ENCODE results near the gene REEP1. TPM values are rescaled to one million over a fixed set of nuclear protein-coding genes. Genes with fewer than 3 reads are reported as not detected.

Gene REEP1
- total RNA-seq, 5 donors from 2014 or later (not counting 1 experiment from before 2014, with no cell fraction given): 0.12 to 1.0 (median 0.18) TPM; not detected in 1

DNA sequence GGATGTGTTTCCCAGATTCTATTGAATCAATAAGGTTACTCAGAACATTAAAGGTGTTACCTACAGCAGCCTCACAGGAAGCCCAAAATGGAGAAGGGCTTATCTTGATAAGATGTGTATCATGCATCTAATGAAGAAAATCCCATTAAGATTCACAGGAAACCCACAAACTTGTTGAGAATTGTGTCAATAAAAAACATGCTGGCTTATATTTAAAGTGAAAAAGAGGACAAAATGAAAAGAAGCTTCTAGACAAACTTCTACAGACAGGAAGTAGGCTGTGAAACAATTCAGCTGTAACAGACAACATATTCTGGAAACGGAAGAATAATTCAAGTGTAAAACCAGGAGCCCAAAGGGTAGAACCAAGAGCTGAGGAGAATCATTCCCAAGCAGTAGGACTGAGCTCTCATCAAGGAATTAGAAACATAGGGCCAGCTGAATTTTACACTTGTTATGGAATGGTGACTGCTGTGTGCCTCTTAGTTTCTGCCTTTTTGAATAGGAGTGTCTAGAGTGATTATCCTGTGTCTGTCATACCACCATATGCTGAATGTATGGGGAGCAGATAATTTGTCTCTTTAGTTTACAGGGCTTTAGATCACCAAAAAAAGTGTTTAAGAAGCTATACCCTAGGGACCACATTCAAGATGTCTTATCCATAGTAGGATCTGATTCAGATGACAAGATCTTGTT, 151.8 kb downstream of the REEP1 start:
- H3K27me3 Mint-ChIP-seq: no peaks in the 10 kb centered on the region
- peaks cover 33 to 45% of the 10 kb centered on the region in 2 experiments for H3K4me1 ChIP-seq (ENCODE audit: control insufficient read depth in 1 of 2, extremely low read depth in 1 of 2, insufficient read depth in 2 of 2, low read length in 2 of 2)
- peak; percentile 69 to 78 (median 76) for ATAC-seq (replicated peaks in 1 of 4)
- ChIA-PET POLR2A (interaction anchor here in 1 of 2 donors (0.6 to 1.1 kb wide), 3 partner anchors 10 to 298 kb away, joined by 3 read pairs; no protein-coding TSS in a partner anchor), CTCF (interaction anchor here (0.6 to 2.7 kb wide), 3 partner anchors 9 to 1262 kb away, joined by 3 to 14 read pairs (median 4); partner anchors contain the start of gene IMMT (in 1 of the 2))
- H3K4me3 Mint-ChIP-seq: peak overlapping the region; percentile 45 to 81 (median 56)
- peaks cover 0 to 11% of the 10 kb centered on the region in 2 donors for H3K36me3 ChIP-seq (ENCODE audit: control insufficient read depth in 2 of 2, extremely low read depth in 1 of 2, insufficient read depth in 1 of 2, low read length in 1 of 2)
- peak overlapping the region; percentile 60 for H3K27ac ChIP-seq (ENCODE audit: low read length)
- no peaks in the 10 kb centered on the region for H3K27me3 ChIP-seq (replicated peaks in 1 of 2; ENCODE audit: control insufficient read depth in 2 of 2, extremely low read depth in 1 of 2, insufficient read depth in 2 of 2, low read length in 1 of 2)
- peak overlapping the region in 1 of 2 donors; percentile 19 for H3K4me3 ChIP-seq (ENCODE audit: control insufficient read depth in 1 of 2, extremely low read depth in 1 of 2, low read length in 1 of 2)
- H3K36me3 Mint-ChIP-seq: peaks cover 13% of the 10 kb centered on the region
- H3K9me3 ChIP-seq: no peaks in the 10 kb centered on the region
- DNase-seq: peak in 2 of 35 experiments; percentile 13 to 66
- H3K4me1 Mint-ChIP-seq: peaks cover 68 to 85% (median 74%) of the 10 kb centered on the region in 3 donors
- WGBS (ENCODE audit: insufficient coverage): 0% methylated on average over 1 of the region's 1 CpG
- H3K9me3 Mint-ChIP-seq: no peaks in the 10 kb centered on the region
- peak overlapping the region; percentile 91 to 92 for H3K27ac Mint-ChIP-seq

DNA sequence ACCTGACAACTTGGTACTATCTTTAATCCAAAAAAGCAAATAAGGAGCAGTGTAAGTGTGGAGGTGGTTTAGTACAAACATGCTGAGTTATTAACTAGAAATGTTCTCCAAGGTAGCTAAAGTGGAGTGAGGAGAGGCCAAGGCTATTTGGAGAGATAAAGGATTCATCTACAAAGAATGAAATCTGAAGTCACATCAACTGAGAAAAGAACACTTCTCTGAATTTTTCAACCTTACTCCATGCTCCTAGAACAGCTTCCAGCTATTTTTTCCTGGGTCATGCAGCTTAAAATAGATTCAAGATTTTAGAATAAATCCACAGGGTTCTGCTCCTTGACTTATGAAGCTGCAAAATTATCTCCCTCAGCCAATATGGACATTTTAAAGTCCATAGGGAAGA, 160.8 kb downstream of the REEP1 start:
- H3K4me1 Mint-ChIP-seq: peaks cover 21 to 33% (median 28%) of the 10 kb centered on the region in 3 donors
- Histone ChIP-seq H3K4me3 (ENCODE audit: control insufficient read depth in 1 of 2, extremely low read depth in 1 of 2, low read length in 1 of 2) (no peak overlapping the region), H3K36me3 (ENCODE audit: control insufficient read depth in 2 of 2, extremely low read depth in 1 of 2, insufficient read depth in 1 of 2, low read length in 1 of 2) (peaks cover 8 to 63% of the 10 kb centered on the region in 2 donors), H3K27ac (ENCODE audit: low read length) (no peak overlapping the region), H3K4me1 (ENCODE audit: control insufficient read depth in 1 of 2, extremely low read depth in 1 of 2, insufficient read depth in 2 of 2, low read length in 2 of 2) (no peaks in the 10 kb centered on the region), H3K9me3 (no peaks in the 10 kb centered on the region), H3K27me3 (replicated peaks in 1 of 2; ENCODE audit: control insufficient read depth in 2 of 2, extremely low read depth in 1 of 2, insufficient read depth in 2 of 2, low read length in 1 of 2) (no peaks in the 10 kb centered on the region)
- DNase-seq: no peak
- H3K36me3 Mint-ChIP-seq: peaks cover 44% of the 10 kb centered on the region
- no peaks in the 10 kb centered on the region for H3K27me3 Mint-ChIP-seq
- POLR2A ChIA-PET: interaction anchor here in 1 of 2 donors (0.7 kb wide), 1 partner anchor 15 kb away, joined by 3 read pairs; no protein-coding TSS in a partner anchor
- no peak overlapping the region for H3K27ac Mint-ChIP-seq
- ATAC-seq (replicated peaks in 1 of 4): no peak
- no peak overlapping the region for H3K4me3 Mint-ChIP-seq
- CTCF ChIA-PET: interaction anchor here (0.5 to 0.6 kb wide), 4 partner anchors 10 to 876 kb away, joined by 3 read pairs; no protein-coding TSS in a partner anchor
- H3K9me3 Mint-ChIP-seq: no peaks in the 10 kb centered on the region

DNA sequence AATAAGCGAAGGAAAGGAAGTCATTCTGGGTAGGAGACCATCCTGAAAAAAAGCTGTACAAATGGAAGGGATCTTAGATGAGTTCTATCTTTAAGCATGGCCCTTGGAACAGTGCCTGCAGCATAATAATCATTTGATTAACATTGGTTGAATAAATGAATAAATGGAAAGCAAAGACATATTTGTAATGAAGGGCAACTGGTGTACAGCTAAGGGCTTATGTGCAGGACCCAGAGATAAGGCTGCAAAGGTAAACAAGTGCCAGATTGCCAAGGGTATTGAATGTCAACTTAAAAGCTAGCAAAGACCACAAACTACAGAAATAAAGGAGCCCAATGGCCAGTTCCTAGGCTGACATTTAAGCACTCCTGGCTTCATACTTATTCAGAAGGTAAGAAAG, 161.6 kb downstream of the REEP1 start:
- no peaks in the 10 kb centered on the region for H3K9me3 Mint-ChIP-seq
- no peak overlapping the region for H3K27ac Mint-ChIP-seq
- H3K9me3 ChIP-seq: no peaks in the 10 kb centered on the region
- ATAC-seq (replicated peaks in 1 of 4) (no peak), DNase-seq (no peak)
- no peaks in the 10 kb centered on the region for H3K27me3 Mint-ChIP-seq
- CTCF ChIA-PET: interaction anchor here (0.6 kb wide), 2 partner anchors 10 to 875 kb away, joined by 3 read pairs; no protein-coding TSS in a partner anchor
- H3K4me1 Mint-ChIP-seq: peaks cover 21 to 30% (median 28%) of the 10 kb centered on the region in 3 donors
- no peak overlapping the region for H3K27ac ChIP-seq (ENCODE audit: low read length)
- no peaks in the 10 kb centered on the region for H3K27me3 ChIP-seq (replicated peaks in 1 of 2; ENCODE audit: control insufficient read depth in 2 of 2, extremely low read depth in 1 of 2, insufficient read depth in 2 of 2, low read length in 1 of 2)
- H3K4me3 ChIP-seq (ENCODE audit: control insufficient read depth in 1 of 2, extremely low read depth in 1 of 2, low read length in 1 of 2): no peak overlapping the region
- peaks cover 8 to 67% of the 10 kb centered on the region in 2 donors for H3K36me3 ChIP-seq (ENCODE audit: control insufficient read depth in 2 of 2, extremely low read depth in 1 of 2, insufficient read depth in 1 of 2, low read length in 1 of 2)
- H3K4me3 Mint-ChIP-seq: no peak overlapping the region
- 80% methylated on average over 1 of the region's 1 CpG for whole genome bisulfite sequencing (ENCODE audit: insufficient coverage)
- H3K4me1 ChIP-seq (ENCODE audit: control insufficient read depth in 1 of 2, extremely low read depth in 1 of 2, insufficient read depth in 2 of 2, low read length in 2 of 2): no peaks in the 10 kb centered on the region
- H3K36me3 Mint-ChIP-seq: peaks cover 48% of the 10 kb centered on the region
- POLR2A ChIA-PET: interaction anchor here in 1 of 2 donors (0.6 kb wide), 1 partner anchor 276 kb away, joined by 10 read pairs; no protein-coding TSS in a partner anchor

DNA sequence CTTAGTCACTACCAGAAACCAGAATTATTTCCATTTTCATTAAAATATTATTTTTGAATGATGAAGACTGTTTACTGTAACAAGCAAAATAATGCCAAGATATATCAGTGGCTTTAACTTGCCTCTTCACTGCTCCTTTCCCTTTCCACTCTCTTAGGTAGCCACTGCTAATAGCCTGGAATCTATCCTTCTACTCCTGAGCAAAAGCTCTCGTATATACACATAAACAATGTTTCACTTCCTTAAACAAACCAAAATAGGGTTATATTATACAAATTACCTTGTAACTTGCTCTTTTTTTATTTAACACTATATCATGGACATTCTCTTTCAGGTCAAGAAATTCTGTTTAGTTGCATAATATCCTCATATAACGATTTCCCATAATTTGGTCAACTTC, 163.0 kb downstream of the REEP1 start:
- no peak for DNase-seq
- no peak overlapping the region for H3K4me3 Mint-ChIP-seq
- H3K36me3 Mint-ChIP-seq: peaks cover 47% of the 10 kb centered on the region
- peak overlapping the region; percentile 3 to 24 for H3K27ac Mint-ChIP-seq
- Histone ChIP-seq H3K27me3 (replicated peaks in 1 of 2; ENCODE audit: control insufficient read depth in 2 of 2, extremely low read depth in 1 of 2, insufficient read depth in 2 of 2, low read length in 1 of 2) (no peaks in the 10 kb centered on the region), H3K27ac (ENCODE audit: low read length) (no peak overlapping the region), H3K4me3 (ENCODE audit: control insufficient read depth in 1 of 2, extremely low read depth in 1 of 2, low read length in 1 of 2) (no peak overlapping the region), H3K9me3 (no peaks in the 10 kb centered on the region), H3K36me3 (ENCODE audit: control insufficient read depth in 2 of 2, extremely low read depth in 1 of 2, insufficient read depth in 1 of 2, low read length in 1 of 2) (peaks cover 8 to 69% of the 10 kb centered on the region in 2 donors), H3K4me1 (ENCODE audit: control insufficient read depth in 1 of 2, extremely low read depth in 1 of 2, insufficient read depth in 2 of 2, low read length in 2 of 2) (no peaks in the 10 kb centered on the region)
- WGBS (ENCODE audit: insufficient coverage): no CpG with 5 or more reads among the region's 2 CpGs
- CTCF ChIA-PET: no interaction called here
- ATAC-seq (replicated peaks in 1 of 4): no peak
- H3K9me3 Mint-ChIP-seq: no peaks in the 10 kb centered on the region
- H3K4me1 Mint-ChIP-seq: peaks cover 20 to 32% (median 25%) of the 10 kb centered on the region in 3 donors
- no peaks in the 10 kb centered on the region for H3K27me3 Mint-ChIP-seq
- POLR2A ChIA-PET: no interaction called here

DNA sequence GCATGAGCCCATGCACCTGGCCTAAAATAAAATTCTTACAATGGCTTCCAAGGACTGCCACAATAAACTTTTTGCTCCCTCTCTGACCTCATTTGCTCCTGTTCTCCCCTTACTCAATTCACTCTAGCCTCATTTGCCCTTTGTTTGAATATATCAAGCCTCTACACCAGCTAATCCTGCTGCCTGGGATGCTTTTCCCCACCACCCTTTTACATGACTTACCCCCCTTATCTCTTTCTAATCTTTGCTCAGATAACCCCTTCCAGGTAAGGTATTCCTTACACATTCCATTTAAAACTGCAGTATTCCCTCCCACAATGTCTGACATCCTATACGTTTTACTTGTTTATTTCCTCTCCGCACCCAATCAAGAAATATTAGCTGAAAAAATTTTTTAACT, 164.8 kb downstream of the REEP1 start:
- H3K4me3 ChIP-seq (ENCODE audit: control insufficient read depth in 1 of 2, extremely low read depth in 1 of 2, low read length in 1 of 2): no peak overlapping the region
- Mint-ChIP-seq H3K27ac (peak overlapping the region in 1 of 2 donors; percentile 43), H3K36me3 (peaks cover 52% of the 10 kb centered on the region), H3K9me3 (no peaks in the 10 kb centered on the region), H3K4me3 (no peak overlapping the region), H3K27me3 (no peaks in the 10 kb centered on the region), H3K4me1 (peaks cover 20 to 30% (median 22%) of the 10 kb centered on the region in 3 donors)
- ChIA-PET POLR2A (no interaction called here), CTCF (interaction anchor here in 1 of 2 donors (0.6 kb wide), 1 partner anchor 886 kb away, joined by 7 read pairs; no protein-coding TSS in a partner anchor)
- no peak overlapping the region for H3K27ac ChIP-seq (ENCODE audit: low read length)
- WGBS (ENCODE audit: insufficient coverage): no CpG with 5 or more reads among the region's 2 CpGs
- no peaks in the 10 kb centered on the region for H3K9me3 ChIP-seq
- no peak for DNase-seq
- no peaks in the 10 kb centered on the region for H3K4me1 ChIP-seq (ENCODE audit: control insufficient read depth in 1 of 2, extremely low read depth in 1 of 2, insufficient read depth in 2 of 2, low read length in 2 of 2)
- ATAC-seq (replicated peaks in 1 of 4): no peak
- no peaks in the 10 kb centered on the region for H3K27me3 ChIP-seq (replicated peaks in 1 of 2; ENCODE audit: control insufficient read depth in 2 of 2, extremely low read depth in 1 of 2, insufficient read depth in 2 of 2, low read length in 1 of 2)
- peaks cover 5 to 71% of the 10 kb centered on the region in 2 donors for H3K36me3 ChIP-seq (ENCODE audit: control insufficient read depth in 2 of 2, extremely low read depth in 1 of 2, insufficient read depth in 1 of 2, low read length in 1 of 2)

DNA sequence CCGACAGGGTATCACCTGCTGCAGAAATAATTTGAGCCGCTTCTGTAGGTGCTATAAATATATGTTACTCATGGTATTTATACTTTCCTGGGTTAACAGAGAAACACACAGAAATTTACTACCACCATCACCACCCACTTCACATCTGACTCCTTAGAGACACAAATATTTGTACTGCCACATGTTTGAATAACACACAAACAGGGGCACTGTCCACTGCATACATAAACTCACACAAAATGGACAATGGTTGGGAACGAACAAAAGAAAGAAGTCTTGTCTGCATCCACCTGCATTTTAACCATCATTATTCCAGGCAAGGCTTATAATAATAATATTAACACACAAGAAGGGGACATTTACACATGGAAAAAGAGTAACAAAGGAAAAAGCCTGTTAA, 166.1 kb downstream of the REEP1 start:
- DNase-seq: no peak
- Histone ChIP-seq H3K9me3 (no peaks in the 10 kb centered on the region), H3K4me3 (ENCODE audit: control insufficient read depth in 1 of 2, extremely low read depth in 1 of 2, low read length in 1 of 2) (no peak overlapping the region), H3K27me3 (replicated peaks in 1 of 2; ENCODE audit: control insufficient read depth in 2 of 2, extremely low read depth in 1 of 2, insufficient read depth in 2 of 2, low read length in 1 of 2) (no peaks in the 10 kb centered on the region), H3K36me3 (ENCODE audit: control insufficient read depth in 2 of 2, extremely low read depth in 1 of 2, insufficient read depth in 1 of 2, low read length in 1 of 2) (peaks cover 2 to 62% of the 10 kb centered on the region in 2 donors), H3K27ac (ENCODE audit: low read length) (no peak overlapping the region), H3K4me1 (ENCODE audit: control insufficient read depth in 1 of 2, extremely low read depth in 1 of 2, insufficient read depth in 2 of 2, low read length in 2 of 2) (no peaks in the 10 kb centered on the region)
- no CpG with 5 or more reads among the region's 3 CpGs for WGBS (ENCODE audit: insufficient coverage)
- Mint-ChIP-seq H3K27me3 (no peaks in the 10 kb centered on the region), H3K27ac (no peak overlapping the region), H3K36me3 (peaks cover 52% of the 10 kb centered on the region), H3K9me3 (no peaks in the 10 kb centered on the region), H3K4me1 (peaks cover 17 to 26% (median 18%) of the 10 kb centered on the region in 3 donors), H3K4me3 (no peak overlapping the region)
- CTCF ChIA-PET: no interaction called here
- POLR2A ChIA-PET: no interaction called here
- no peak for ATAC-seq (replicated peaks in 1 of 4)

Measured in T-cell (primary cell).